Activated naive CD4-positive, alpha-beta T cell treated with anti-CD3 and anti-CD28 coated beads, Interleukin-2, amount 10 ng/mL, durations not matched to agents 7 days and 5 days (primary cell): Measurements from ENCODE around the gene NISCH.

ENCODE experiments used
- CTCF ChIA-PET: fragments of 350-600 bp; sonication (Branson Sonifier 250); formaldehyde crosslinking; loops from one replicate; lab custom pipeline; 2021; ENCODE audit warnings: antibody characterized with exemption; lab: Charles Lee
- DNase-seq: peaks from one replicate; pipeline ENCODE4 v3.0.0-alpha.2; 2020
- H3K27ac Mint-ChIP-seq: one replicate; pipeline ENCODE4 v1.8.0; 2021; ENCODE audit warnings: mild to moderate bottlenecking, moderate library complexity, mixed read lengths
- H3K27me3 Mint-ChIP-seq: one replicate; pipeline ENCODE4 v1.8.0; 2021; ENCODE audit warnings: mild to moderate bottlenecking, mixed read lengths
- H3K36me3 Mint-ChIP-seq: one replicate; pipeline ENCODE4 v1.8.0; 2021; ENCODE audit warnings: mixed read lengths
- H3K4me1 Mint-ChIP-seq: one replicate; pipeline ENCODE4 v1.8.0; 2021; ENCODE audit warnings: mixed read lengths
- H3K4me3 Mint-ChIP-seq: one replicate; pipeline ENCODE4 v1.8.0; 2021; ENCODE audit warnings: mild to moderate bottlenecking, moderate library complexity, mixed read lengths
- H3K9me3 Mint-ChIP-seq: one replicate; pipeline ENCODE4 v1.8.0; 2021; ENCODE audit warnings: mixed read lengths

NISCH gene

GRCh38 chr3:52490035-52490938, 34.9 kb downstream of the NISCH start:
- peaks cover 7% of the 10 kb centered on the region for H3K27me3 Mint-ChIP-seq

GRCh38 chr3:52490939-52491526, 35.6 kb downstream of the NISCH start:
- no peaks in the 10 kb centered on the region for H3K9me3 Mint-ChIP-seq
- peaks cover 7% of the 10 kb centered on the region for H3K27me3 Mint-ChIP-seq
- H3K4me1 Mint-ChIP-seq = peaks cover 3% of the 10 kb centered on the region
- H3K27ac Mint-ChIP-seq = no peak overlapping the region
- peaks cover 17% of the 10 kb centered on the region for H3K36me3 Mint-ChIP-seq
- CTCF ChIA-PET = interaction anchor here (1.8 kb wide), 1 partner anchor 9 kb away, joined by 6 read pairs; no protein-coding TSS in a partner anchor
- DNase-seq = no peak
- no peak overlapping the region for H3K4me3 Mint-ChIP-seq

More at GRCh38 chr3:52490035-52490938, 34.9 kb downstream of the NISCH start:
- no peak overlapping the region for H3K4me3 Mint-ChIP-seq
- peak overlapping the region; percentile 8 for H3K27ac Mint-ChIP-seq
- H3K36me3 Mint-ChIP-seq = peaks cover 21% of the 10 kb centered on the region
- CTCF ChIA-PET = interaction anchor here (1.8 kb wide), 1 partner anchor 8 kb away, joined by 6 read pairs; no protein-coding TSS in a partner anchor
- no peak for DNase-seq
- H3K4me1 Mint-ChIP-seq = peaks cover 3% of the 10 kb centered on the region
- H3K9me3 Mint-ChIP-seq = no peaks in the 10 kb centered on the region

GRCh38 chr3:52492059-52492458, 36.7 kb downstream of the NISCH start:
- no peak for DNase-seq
- Mint-ChIP-seq H3K27ac (no peak overlapping the region), H3K4me1 (peaks cover 3% of the 10 kb centered on the region), H3K9me3 (no peaks in the 10 kb centered on the region), H3K36me3 (peaks cover 17% of the 10 kb centered on the region), H3K27me3 (peaks cover 9% of the 10 kb centered on the region), H3K4me3 (no peak overlapping the region)
- CTCF ChIA-PET = no interaction called here

GRCh38 chr3:52493232-52494017, 38.0 kb downstream of the NISCH start:
- peaks cover 12% of the 10 kb centered on the region for H3K36me3 Mint-ChIP-seq
- CTCF ChIA-PET = no interaction called here

GRCh38 chr3:52494445-52494844, 39.0 kb downstream of the NISCH start:
- Mint-ChIP-seq H3K27me3 (peaks cover 32% of the 10 kb centered on the region), H3K4me1 (peaks cover 3% of the 10 kb centered on the region), H3K9me3 (no peaks in the 10 kb centered on the region), H3K4me3 (no peak overlapping the region), H3K36me3 (peaks cover 11% of the 10 kb centered on the region), H3K27ac (no peak overlapping the region)
- DNase-seq = no peak
- CTCF ChIA-PET = no interaction called here

More at GRCh38 chr3:52493232-52494017, 38.0 kb downstream of the NISCH start:
- DNase-seq = no peak
- no peaks in the 10 kb centered on the region for H3K9me3 Mint-ChIP-seq
- no peak overlapping the region for H3K4me3 Mint-ChIP-seq
- H3K4me1 Mint-ChIP-seq = peaks cover 3% of the 10 kb centered on the region
- H3K27me3 Mint-ChIP-seq = peaks cover 22% of the 10 kb centered on the region
- H3K27ac Mint-ChIP-seq = no peak overlapping the region

GRCh38 chr3:52494886-52495495, 39.6 kb downstream of the NISCH start, which contains the start of gene STAB1:
STAB1 (plus strand) TSS chr3:52495338; CDS start chr3:52495414, 76 bp downstream.
- H3K27ac Mint-ChIP-seq = no peak within 1 kb of the TSS
- peaks cover 33% of the 10 kb centered on the region for H3K27me3 Mint-ChIP-seq
- DNase-seq = no peak
- no peak within 1 kb of the TSS for H3K4me3 Mint-ChIP-seq
- H3K9me3 Mint-ChIP-seq = no peaks in the 10 kb centered on the region
- H3K4me1 Mint-ChIP-seq = peaks cover 3% of the 10 kb centered on the region
- H3K36me3 Mint-ChIP-seq = peaks cover 11% of the 10 kb centered on the region
- CTCF ChIA-PET = no interaction called here

- H3K4me1 Mint-ChIP-seq = peaks cover 3% of the 10 kb centered on the region
- CTCF ChIA-PET = no interaction called here
- no peak overlapping the region for H3K27ac Mint-ChIP-seq
- H3K27me3 Mint-ChIP-seq = peaks cover 33% of the 10 kb centered on the region
- no peak for DNase-seq
- H3K4me3 Mint-ChIP-seq = no peak overlapping the region
- H3K36me3 Mint-ChIP-seq = peaks cover 11% of the 10 kb centered on the region
- no peaks in the 10 kb centered on the region for H3K9me3 Mint-ChIP-seq
Observed at GRCh38 chr3:52495777-52496602, 40.6 kb downstream of the NISCH start.

GRCh38 chr3:52498137-52499054, 43.0 kb downstream of the NISCH start:
- Mint-ChIP-seq H3K27me3 (peaks cover 33% of the 10 kb centered on the region), H3K27ac (no peak overlapping the region), H3K9me3 (no peaks in the 10 kb centered on the region), H3K36me3 (no peaks in the 10 kb centered on the region), H3K4me3 (no peak overlapping the region), H3K4me1 (peaks cover 3% of the 10 kb centered on the region)
- CTCF ChIA-PET = interaction anchor here (1.3 kb wide), 1 partner anchor 16 kb away, joined by 3 read pairs; no protein-coding TSS in a partner anchor
- no peak for DNase-seq

GRCh38 chr3:52501046-52501445, 45.6 kb downstream of the NISCH start:
- CTCF ChIA-PET = no interaction called here
- DNase-seq = no peak
- H3K27ac Mint-ChIP-seq = no peak overlapping the region

GRCh38 chr3:52502001-52502400, 46.6 kb downstream of the NISCH start:
- DNase-seq = no peak
- Mint-ChIP-seq H3K4me1 (no peaks in the 10 kb centered on the region), H3K4me3 (no peak overlapping the region), H3K36me3 (no peaks in the 10 kb centered on the region), H3K9me3 (no peaks in the 10 kb centered on the region), H3K27ac (no peak overlapping the region), H3K27me3 (peaks cover 24% of the 10 kb centered on the region)
- CTCF ChIA-PET = no interaction called here

More at GRCh38 chr3:52501046-52501445, 45.6 kb downstream of the NISCH start:
- Mint-ChIP-seq H3K4me3 (no peak overlapping the region), H3K9me3 (no peaks in the 10 kb centered on the region), H3K27me3 (peaks cover 26% of the 10 kb centered on the region), H3K36me3 (no peaks in the 10 kb centered on the region), H3K4me1 (no peaks in the 10 kb centered on the region)

GRCh38 chr3:52502808-52503350, 47.5 kb downstream of the NISCH start:
- Mint-ChIP-seq H3K9me3 (no peaks in the 10 kb centered on the region), H3K36me3 (no peaks in the 10 kb centered on the region)

GRCh38 chr3:52503788-52504424, 48.5 kb downstream of the NISCH start:
- Mint-ChIP-seq H3K27ac (no peak overlapping the region), H3K9me3 (no peaks in the 10 kb centered on the region), H3K36me3 (no peaks in the 10 kb centered on the region), H3K4me3 (no peak overlapping the region), H3K27me3 (peaks cover 10% of the 10 kb centered on the region), H3K4me1 (no peaks in the 10 kb centered on the region)
- CTCF ChIA-PET = no interaction called here
- no peak for DNase-seq

More at GRCh38 chr3:52502808-52503350, 47.5 kb downstream of the NISCH start:
- DNase-seq = no peak
- Mint-ChIP-seq H3K27me3 (peaks cover 21% of the 10 kb centered on the region), H3K4me1 (no peaks in the 10 kb centered on the region), H3K4me3 (no peak overlapping the region), H3K27ac (no peak overlapping the region)
- CTCF ChIA-PET = no interaction called here
